GM18907 (cell line): ENCODE results near the gene MRPL19.

ENCODE experiments used
- ATAC-seq: cut with Tn5 transposase; IDR thresholded peaks from one replicate; pipeline ENCODE4 v1.9.1; 2021; ENCODE audit warnings: mild to moderate bottlenecking, moderate library complexity; ENCODE audit not compliant: unreplicated experiment

Gene MRPL19

GRCh38 chr2:75614162-75614651 lies 32.4 kb upstream of the MRPL19 start:
- no peak for ATAC-seq

GRCh38 chr2:75616406-75616805 lies 30.2 kb upstream of the MRPL19 start:
- no peak for ATAC-seq

GRCh38 chr2:75616933-75617332 lies 29.6 kb upstream of the MRPL19 start:
- no peak for ATAC-seq

- ATAC-seq, result no peak
These were observed 26.4 kb upstream of the MRPL19 start for GRCh38 chr2:75619956-75620740.

- ATAC-seq, result no peak
These were observed 25.4 kb upstream of the MRPL19 start for GRCh38 chr2:75621228-75621627.

- no peak for ATAC-seq
These were observed 24.1 kb upstream of the MRPL19 start for GRCh38 chr2:75622500-75622899.

- ATAC-seq, result no peak
These were observed 23.7 kb upstream of the MRPL19 start for GRCh38 chr2:75622929-75623328.

- ATAC-seq, result peak; percentile 90
These were observed 18.6 kb upstream of the MRPL19 start for GRCh38 chr2:75627902-75628504.

- no peak for ATAC-seq
These were observed 14.4 kb upstream of the MRPL19 start for GRCh38 chr2:75632091-75632701.

GRCh38 chr2:75632813-75633212 lies 13.8 kb upstream of the MRPL19 start:
- ATAC-seq, result no peak

- ATAC-seq, result no peak
These were observed 13.0 kb upstream of the MRPL19 start for GRCh38 chr2:75633620-75634019.

GRCh38 chr2:75634945-75635344 lies 11.6 kb upstream of the MRPL19 start:
- ATAC-seq, result no peak

GRCh38 chr2:75637568-75637967 lies 9.0 kb upstream of the MRPL19 start:
- no peak for ATAC-seq

- peak; percentile 95 for ATAC-seq
These were observed 5.9 kb upstream of the MRPL19 start for GRCh38 chr2:75640621-75641121.

- ATAC-seq, result no peak
These were observed 5.0 kb upstream of the MRPL19 start for GRCh38 chr2:75641587-75641986.

GRCh38 chr2:75643980-75644379 lies 2.6 kb upstream of the MRPL19 start:
- ATAC-seq, result no peak

GRCh38 chr2:75645643-75646042 lies 940 bp upstream of the MRPL19 start:
- ATAC-seq, result no peak

- peak; percentile 6 for ATAC-seq
These were observed 447 bp upstream of the MRPL19 start for GRCh38 chr2:75646090-75646582.

GRCh38 chr2:75647771-75648170 lies 1.2 kb downstream of the MRPL19 start:
- no peak for ATAC-seq

- ATAC-seq, result no peak
These were observed 7.4 kb downstream of the MRPL19 start for GRCh38 chr2:75654012-75654411.

GRCh38 chr2:75655861-75656260 lies 9.3 kb downstream of the MRPL19 start:
- no peak for ATAC-seq

GRCh38 chr2:75656563-75656962 lies 10.0 kb downstream of the MRPL19 start:
- ATAC-seq, result no peak
